Fibroblast of lung (primary cell): ENCODE measurements around the gene DRC7. TPM values are rescaled to one million over a fixed set of nuclear protein-coding genes. Genes with fewer than 3 reads are reported as not detected.

Source experiments
- DNase-seq, 2 donors: peaks; one replicate each; pipeline versions ENCODE4 v3.0.0 to v3.0.0-alpha.2; 2010; ENCODE audit warnings: low read depth in 2 of 2
- H2AFZ ChIP-seq: 2 replicates; pipeline ENCODE4 v1.5.1; 2012; ENCODE audit warnings: low read length, control low read depth, inconsistent platforms
- H3K27ac ChIP-seq: 2 replicates; pipeline ENCODE4 v1.5.1; 2011; ENCODE audit warnings: low read length, control low read depth; ENCODE audit not compliant: insufficient read depth
- H3K27me3 ChIP-seq: 2 replicates; pipeline ENCODE4 v1.5.1; 2011; ENCODE audit warnings: mild to moderate bottlenecking, low read length; ENCODE audit not compliant: control insufficient read depth, insufficient read depth
- H3K36me3 ChIP-seq: 2 replicates; pipeline ENCODE4 v1.5.1; 2011; ENCODE audit warnings: low read length; ENCODE audit not compliant: control insufficient read depth, insufficient read depth
- H3K4me1 ChIP-seq: 2 replicates; pipeline ENCODE4 v1.5.1; 2011; ENCODE audit warnings: low read length; ENCODE audit not compliant: control insufficient read depth, insufficient read depth; ENCODE audit errors: extremely low read depth
- H3K4me2 ChIP-seq: 2 replicates; pipeline ENCODE4 v1.5.1; 2011; ENCODE audit warnings: low read length, control low read depth; ENCODE audit not compliant: insufficient read depth; ENCODE audit errors: extremely low read depth
- H3K4me3 ChIP-seq, 4 experiments: fragments of 200-600 bp in 1 of 4; sonication (generic) in 1 of 4; replicated peaks in 1 of 4; 2 replicates each; pipeline ENCODE4 v1.5.1; 2011 to 2016; ENCODE audit warnings: low read length in 4 of 4, low read depth in 3 of 4, mild to moderate bottlenecking in 3 of 4, control low read depth in 2 of 4, inconsistent platforms in 1 of 4, mixed read lengths in 1 of 4; ENCODE audit not compliant: insufficient read depth in 1 of 4; ENCODE audit errors: control extremely low read depth in 1 of 4
- H3K79me2 ChIP-seq: 2 replicates; pipeline ENCODE4 v1.5.1; 2012; ENCODE audit warnings: mild to moderate bottlenecking, low read length, inconsistent platforms; ENCODE audit not compliant: control insufficient read depth, insufficient read depth
- H3K9ac ChIP-seq: 2 replicates; pipeline ENCODE4 v1.5.1; 2011; ENCODE audit warnings: mild to moderate bottlenecking, low read length, control low read depth; ENCODE audit not compliant: insufficient read depth
- H3K9me3 ChIP-seq: 2 replicates; pipeline ENCODE4 v1.5.1; 2012; ENCODE audit warnings: low read depth, low read length; ENCODE audit not compliant: control insufficient read depth, insufficient read depth
- H4K20me1 ChIP-seq: 2 replicates; pipeline ENCODE4 v1.5.1; 2011; ENCODE audit warnings: low read length; ENCODE audit not compliant: control insufficient read depth, insufficient read depth; ENCODE audit errors: extremely low read depth
- CTCF ChIP-seq, 2 donors: IDR thresholded peaks in 1 of 2; conservative IDR thresholded peaks in 1 of 2; 1 replicate in 1 of 2; 2 replicates in 1 of 2; pipeline ENCODE4 v1.5.1; 2011 to 2012; ENCODE audit warnings: low read length in 2 of 2, control low read depth in 1 of 2, inconsistent platforms in 1 of 2, low read depth in 1 of 2, mild to moderate bottlenecking in 1 of 2
- EZH2 ChIP-seq: IDR thresholded peaks from 2 replicates; pipeline ENCODE4 v1.5.1; 2012; ENCODE audit warnings: low read length, control low read depth, mild to moderate bottlenecking; ENCODE audit errors: missing control alignments
- polyA plus RNA-seq, 2 donors: library from polyadenylated mRNA; depleted of rRNA in 1 of 2; stranded (reverse) in 1 of 2; unstranded in 1 of 2; fragments of >200 nt; gene quantifications; 2 replicates each; pipeline ENCODE4 v1.2.1, GENCODE V29; 2011 to 2012; ENCODE audit warnings: missing spikeins in 1 of 2
- total RNA-seq: library from RNA; depleted of rRNA; stranded (reverse); fragments of >200 nt; gene quantifications from 2 replicates; pipeline ENCODE4 v1.2.1, GENCODE V29; 2014

Gene DRC7
- total and polyA plus RNA-seq, 2 donors (not counting 1 experiment from before 2014, with no cell fraction given) = not detected

GRCh38 chr16:57724531-57724930 is 29.9 kb downstream of the DRC7 start:
- Histone ChIP-seq H4K20me1 (no peaks in the 10 kb centered on the region), H3K79me2 (no peaks in the 10 kb centered on the region), H3K9me3 (no peaks in the 10 kb centered on the region), H3K27me3 (no peaks in the 10 kb centered on the region), H3K4me3 (no peak overlapping the region), H3K27ac (no peak overlapping the region), H3K9ac (no peak overlapping the region), H3K4me2 (no peak overlapping the region), H2AFZ (no peak overlapping the region), H3K36me3 (no peaks in the 10 kb centered on the region), H3K4me1 (no peaks in the 10 kb centered on the region)
- no peak for DNase-seq
- TF ChIP-seq EZH2 (no peak), CTCF (conservative IDR thresholded peaks at IDR 0.05 in 1 of 2, IDR thresholded peaks at IDR 0.05 in 1 of 2; ENCODE audit: low read depth in 1 of 2, low read length in 2 of 2) (no peak)

GRCh38 chr16:57725151-57725550 is 30.5 kb downstream of the DRC7 start:
- Histone ChIP-seq H3K9ac (no peak overlapping the region), H3K4me2 (no peak overlapping the region), H3K79me2 (no peaks in the 10 kb centered on the region), H3K4me3 (no peak overlapping the region), H3K4me1 (no peaks in the 10 kb centered on the region), H3K9me3 (no peaks in the 10 kb centered on the region), H3K27me3 (no peaks in the 10 kb centered on the region), H4K20me1 (no peaks in the 10 kb centered on the region), H3K36me3 (no peaks in the 10 kb centered on the region), H3K27ac (no peak overlapping the region), H2AFZ (no peak overlapping the region)
- no peak for TF ChIP-seq EZH2
- no peak for TF ChIP-seq CTCF (conservative IDR thresholded peaks at IDR 0.05 in 1 of 2, IDR thresholded peaks at IDR 0.05 in 1 of 2; ENCODE audit: low read depth in 1 of 2, low read length in 2 of 2)
- no peak for DNase-seq

GRCh38 chr16:57725554-57725953 is 30.9 kb downstream of the DRC7 start:
- H3K27ac ChIP-seq = no peak overlapping the region
- no peaks in the 10 kb centered on the region for H3K4me1 ChIP-seq
- H3K36me3 ChIP-seq = no peaks in the 10 kb centered on the region
- no peaks in the 10 kb centered on the region for H4K20me1 ChIP-seq
- H3K4me3 ChIP-seq = no peak overlapping the region
- H2AFZ ChIP-seq = no peak overlapping the region
- TF ChIP-seq CTCF (conservative IDR thresholded peaks at IDR 0.05 in 1 of 2, IDR thresholded peaks at IDR 0.05 in 1 of 2; ENCODE audit: low read depth in 1 of 2, low read length in 2 of 2) (no peak), EZH2 (no peak)
- no peaks in the 10 kb centered on the region for H3K27me3 ChIP-seq
- no peaks in the 10 kb centered on the region for H3K9me3 ChIP-seq
- H3K79me2 ChIP-seq = no peaks in the 10 kb centered on the region
- H3K9ac ChIP-seq = no peak overlapping the region
- no peak for DNase-seq
- no peak overlapping the region for H3K4me2 ChIP-seq
